ENCODE results near the gene MYO18A. TPM values are rescaled to one million over a fixed set of nuclear protein-coding genes. Genes with fewer than 3 reads are reported as not detected.

The MYO18A gene
- total RNA-seq, 1 donor from 2014 or later = 28.8 TPM

DNA sequence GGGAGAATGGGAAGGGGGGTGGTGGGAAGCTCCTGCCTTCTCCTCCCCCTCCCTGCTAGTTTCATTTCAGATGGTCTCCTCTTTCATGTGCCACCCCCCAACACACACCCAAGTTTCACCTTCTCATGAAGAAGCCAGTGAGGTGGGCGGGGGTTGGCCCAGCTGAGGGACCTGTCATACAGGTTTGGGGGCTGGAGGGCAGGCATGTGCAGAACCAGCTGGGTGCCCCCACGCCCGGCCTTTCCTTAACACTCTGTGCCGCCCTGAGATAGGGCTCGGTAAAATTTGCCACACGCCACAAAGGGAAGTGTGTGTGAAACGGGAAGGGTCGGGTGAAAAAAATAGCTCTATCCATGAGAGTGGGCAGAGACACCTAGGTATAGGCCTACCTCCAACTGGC is 79.9 kb downstream of the MYO18A start:
- DNase-seq (ENCODE audit: extremely low spot score, unreplicated experiment) = no peak
- H3K36me3 Mint-ChIP-seq (ENCODE audit: unreplicated experiment) = peaks cover 30% of the 10 kb centered on the region
- TF ChIP-seq, protein P1, sequence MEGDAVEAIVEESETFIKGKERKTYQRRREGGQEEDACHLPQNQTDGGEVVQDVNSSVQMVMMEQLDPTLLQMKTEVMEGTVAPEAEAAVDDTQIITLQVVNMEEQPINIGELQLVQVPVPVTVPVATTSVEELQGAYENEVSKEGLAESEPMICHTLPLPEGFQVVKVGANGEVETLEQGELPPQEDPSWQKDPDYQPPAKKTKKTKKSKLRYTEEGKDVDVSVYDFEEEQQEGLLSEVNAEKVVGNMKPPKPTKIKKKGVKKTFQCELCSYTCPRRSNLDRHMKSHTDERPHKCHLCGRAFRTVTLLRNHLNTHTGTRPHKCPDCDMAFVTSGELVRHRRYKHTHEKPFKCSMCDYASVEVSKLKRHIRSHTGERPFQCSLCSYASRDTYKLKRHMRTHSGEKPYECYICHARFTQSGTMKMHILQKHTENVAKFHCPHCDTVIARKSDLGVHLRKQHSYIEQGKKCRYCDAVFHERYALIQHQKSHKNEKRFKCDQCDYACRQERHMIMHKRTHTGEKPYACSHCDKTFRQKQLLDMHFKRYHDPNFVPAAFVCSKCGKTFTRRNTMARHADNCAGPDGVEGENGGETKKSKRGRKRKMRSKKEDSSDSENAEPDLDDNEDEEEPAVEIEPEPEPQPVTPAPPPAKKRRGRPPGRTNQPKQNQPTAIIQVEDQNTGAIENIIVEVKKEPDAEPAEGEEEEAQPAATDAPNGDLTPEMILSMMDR (IDR thresholded peaks at IDR 0.05) = no peak
- peaks cover 8% of the 10 kb centered on the region for H3K4me1 Mint-ChIP-seq (ENCODE audit: unreplicated experiment)
- H3K4me3 Mint-ChIP-seq (ENCODE audit: unreplicated experiment) = no peak overlapping the region
- H3K27ac Mint-ChIP-seq (ENCODE audit: unreplicated experiment) = no peak overlapping the region
- no peaks in the 10 kb centered on the region for H3K9me3 Mint-ChIP-seq (ENCODE audit: unreplicated experiment)
- no peaks in the 10 kb centered on the region for H3K27me3 Mint-ChIP-seq (ENCODE audit: unreplicated experiment)

- no peak for DNase-seq (ENCODE audit: extremely low spot score, unreplicated experiment)
- H3K27me3 Mint-ChIP-seq (ENCODE audit: unreplicated experiment) = no peaks in the 10 kb centered on the region
- peaks cover 8% of the 10 kb centered on the region for H3K4me1 Mint-ChIP-seq (ENCODE audit: unreplicated experiment)
- H3K27ac Mint-ChIP-seq (ENCODE audit: unreplicated experiment) = no peak overlapping the region
- no peaks in the 10 kb centered on the region for H3K9me3 Mint-ChIP-seq (ENCODE audit: unreplicated experiment)
- peaks cover 25% of the 10 kb centered on the region for H3K36me3 Mint-ChIP-seq (ENCODE audit: unreplicated experiment)
- TF ChIP-seq, protein P1 (IDR thresholded peaks at IDR 0.05) = no peak
- no peak overlapping the region for H3K4me3 Mint-ChIP-seq (ENCODE audit: unreplicated experiment)
Measured at GRCh38 chr17:29099527-29099926, 80.7 kb downstream of the MYO18A start.

- DNase-seq (ENCODE audit: extremely low spot score, unreplicated experiment) = no peak
- no peaks in the 10 kb centered on the region for H3K9me3 Mint-ChIP-seq (ENCODE audit: unreplicated experiment)
- no peaks in the 10 kb centered on the region for H3K27me3 Mint-ChIP-seq (ENCODE audit: unreplicated experiment)
- no peak overlapping the region for H3K4me3 Mint-ChIP-seq (ENCODE audit: unreplicated experiment)
- no peaks in the 10 kb centered on the region for H3K4me1 Mint-ChIP-seq (ENCODE audit: unreplicated experiment)
- no peak overlapping the region for H3K27ac Mint-ChIP-seq (ENCODE audit: unreplicated experiment)
- peaks cover 30% of the 10 kb centered on the region for H3K36me3 Mint-ChIP-seq (ENCODE audit: unreplicated experiment)
- TF ChIP-seq, protein P1 (IDR thresholded peaks at IDR 0.05) = no peak
Measured at GRCh38 chr17:29096094-29096493, 84.1 kb downstream of the MYO18A start.

DNA sequence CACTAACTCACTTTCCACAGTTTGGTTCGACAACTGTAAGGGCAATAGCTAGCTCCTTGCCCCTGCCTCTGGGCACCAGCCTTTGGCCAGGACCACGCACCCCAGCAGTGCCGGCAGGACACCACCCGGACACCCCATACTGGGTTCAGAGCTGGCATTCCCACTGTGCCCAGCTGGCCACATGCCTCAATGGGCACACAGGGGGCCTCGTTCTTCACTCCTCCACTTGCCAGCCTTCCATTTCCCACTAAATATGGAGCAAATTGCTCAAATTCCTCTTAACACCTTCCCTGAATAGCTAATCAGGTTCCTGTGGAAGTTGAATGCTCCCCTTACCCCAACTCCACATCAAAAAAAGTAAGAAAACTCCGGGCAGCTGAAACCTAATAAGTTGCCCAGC is 84.8 kb downstream of the MYO18A start:
- Mint-ChIP-seq H3K4me1 (ENCODE audit: unreplicated experiment) (no peaks in the 10 kb centered on the region), H3K27ac (ENCODE audit: unreplicated experiment) (no peak overlapping the region), H3K4me3 (ENCODE audit: unreplicated experiment) (no peak overlapping the region), H3K27me3 (ENCODE audit: unreplicated experiment) (no peaks in the 10 kb centered on the region), H3K36me3 (ENCODE audit: unreplicated experiment) (peaks cover 32% of the 10 kb centered on the region), H3K9me3 (ENCODE audit: unreplicated experiment) (no peaks in the 10 kb centered on the region)
- DNase-seq (ENCODE audit: extremely low spot score, unreplicated experiment) = no peak
- TF ChIP-seq, protein P1 (IDR thresholded peaks at IDR 0.05) = no peak

- TF ChIP-seq, protein P1 (IDR thresholded peaks at IDR 0.05) = no peak
- Mint-ChIP-seq H3K27me3 (ENCODE audit: unreplicated experiment) (no peaks in the 10 kb centered on the region), H3K4me3 (ENCODE audit: unreplicated experiment) (no peak overlapping the region), H3K9me3 (ENCODE audit: unreplicated experiment) (no peaks in the 10 kb centered on the region), H3K4me1 (ENCODE audit: unreplicated experiment) (no peaks in the 10 kb centered on the region), H3K36me3 (ENCODE audit: unreplicated experiment) (peaks cover 31% of the 10 kb centered on the region), H3K27ac (ENCODE audit: unreplicated experiment) (no peak overlapping the region)
- no peak for DNase-seq (ENCODE audit: extremely low spot score, unreplicated experiment)
Measured at GRCh38 chr17:29094101-29094708, 86.0 kb downstream of the MYO18A start.
